HepG2 (cell line): ENCODE measurements around the gene BLVRA. TPM values are rescaled to one million over a fixed set of nuclear protein-coding genes. Genes with fewer than 3 reads are reported as not detected.
"Not testable (repeated sequence)": the region's sequence is repeated elsewhere in the genome, so short reads cannot be mapped to it uniquely, and the experiment has no call there.

Source experiments
- ATAC-seq: fragments of 200-7000 bp; cut with Tn5 transposase; 3 replicates; pipeline ENCODE4 v1.9.1; 2020; ENCODE audit warnings: mild to moderate bottlenecking, moderate library complexity
- BruUV-seq: library from RNA; stranded (reverse); fragments of 400-500 nt; replicated peaks from 2 replicates; lab custom pipeline; 2021; lab: Mats Ljungman, UMichigan
- CTCF ChIA-PET: fragments of 300-600 bp; formaldehyde crosslinking; extraction: SDS; loops from one replicate; lab custom pipeline; 2021; ENCODE audit warnings: low total read pairs, inconsistent platforms, low intra/inter-chr PET ratio; lab: Yijun Ruan, JAX
- POLR2A ChIA-PET: fragments of 350-600 bp; sonication (Branson Sonifier 250); formaldehyde crosslinking; loops from one replicate; lab custom pipeline; 2020; ENCODE audit warnings: antibody characterized with exemption, inconsistent platforms; lab: Yijun Ruan, JAX
- DNase-seq: peaks from one replicate; pipeline ENCODE4 v3.0.0-alpha.2; 2015; ENCODE audit warnings: low spot score
- FAIRE-seq: peaks from 3 replicates; lab custom pipeline; 2011; peaks lifted over from hg19 to GRCh38; lab: Jason Lieb, UNC
- H2AFZ ChIP-seq: one replicate; pipeline ENCODE4 v1.6.1; 2011; ENCODE audit warnings: low read length, inconsistent platforms
- H3K27ac ChIP-seq: fragments of 300-600 bp; 3 replicates; pipeline ENCODE4 v1.8.0; 2011; ENCODE audit warnings: mixed run types, mild to moderate bottlenecking, mixed read lengths, low read length, inconsistent platforms; ENCODE audit not compliant: insufficient read depth; ENCODE audit errors: extremely low read length
- H3K27me3 ChIP-seq, 2 experiments: fragments of 200-600 bp in 1 of 2; 2 replicates in 1 of 2; 3 replicates in 1 of 2; pipeline versions ENCODE4 v1.6.0 to v1.8.0; 2011; ENCODE audit warnings: low read length in 2 of 2, mild to moderate bottlenecking in 2 of 2, moderate library complexity in 2 of 2, inconsistent platforms in 1 of 2; ENCODE audit not compliant: insufficient read depth in 2 of 2, control insufficient read depth in 1 of 2
- H3K36me3 ChIP-seq, 2 experiments: fragments of 200-600 bp in 1 of 2; replicated peaks in 1 of 2; 2 replicates in 1 of 2; 3 replicates in 1 of 2; pipeline versions ENCODE4 v1.5.1 to v1.8.0; 2011; ENCODE audit warnings: low read length in 2 of 2, inconsistent platforms in 1 of 2; ENCODE audit not compliant: insufficient read depth in 2 of 2, control insufficient read depth in 1 of 2
- H3K4me1 ChIP-seq: 2 replicates; pipeline ENCODE4 v1.5.1; 2012; ENCODE audit warnings: low read length, inconsistent platforms; ENCODE audit not compliant: insufficient read depth
- H3K4me2 ChIP-seq: 2 replicates; pipeline ENCODE4 v1.6.0; 2011; ENCODE audit warnings: low read depth, low read length, inconsistent platforms
- H3K4me3 ChIP-seq, 3 experiments: fragments of 200-600 bp in 1 of 3; sonication (generic), shearing (Covaris generic) in 1 of 3; replicated peaks in 1 of 3; 2 replicates each; pipeline ENCODE4 v1.5.1; 2011 to 2016; ENCODE audit warnings: low read length in 3 of 3, inconsistent platforms in 2 of 3, low read depth in 2 of 3, mild to moderate bottlenecking in 2 of 3, control low read depth in 1 of 3, mixed read lengths in 1 of 3; ENCODE audit not compliant: insufficient read depth in 1 of 3
- H3K79me2 ChIP-seq: one replicate; pipeline ENCODE4 v1.6.1; 2011; ENCODE audit warnings: low read length, inconsistent platforms; ENCODE audit not compliant: insufficient read depth
- H3K9ac ChIP-seq: 2 replicates; pipeline ENCODE4 v1.6.0; 2011; ENCODE audit warnings: mild to moderate bottlenecking, low read depth, low read length, inconsistent platforms; ENCODE audit not compliant: insufficient read depth
- H3K9me3 ChIP-seq: 2 replicates; pipeline ENCODE4 v1.5.1; 2012; ENCODE audit warnings: mild to moderate bottlenecking, low read length
- H4K20me1 ChIP-seq: 2 replicates; pipeline ENCODE4 v1.6.0; 2011; ENCODE audit warnings: inconsistent platforms, mild to moderate bottlenecking, low read length, moderate library complexity; ENCODE audit not compliant: insufficient read depth
- RAD21 ChIP-seq: fragments of 450-650 bp; formaldehyde crosslinking; IDR thresholded peaks from 2 replicates; pipeline ENCODE4 v1.5.0; 2020; ENCODE audit warnings: mild to moderate bottlenecking
- SMC3 ChIP-seq: IDR thresholded peaks from 2 replicates; pipeline ENCODE4 v1.6.1; 2011; ENCODE audit warnings: low read length, improper control_type of control experiment
- STAG1 ChIP-seq: sonication (generic); formaldehyde crosslinking; IDR thresholded peaks from 2 replicates; pipeline ENCODE4 v1.4.0; 2020; ENCODE audit warnings: missing genetic modification reagents
- ZBTB37 ChIP-seq: sonication (generic); formaldehyde crosslinking; IDR thresholded peaks from 2 replicates; pipeline ENCODE4 v1.4.0; 2020; ENCODE audit warnings: mild to moderate bottlenecking, missing genetic modification reagents
- WGBS: methylation state at CpG from one replicate; pipeline ENCODE4 v1.1.6; 2017; ENCODE audit warnings: low lambda C conversion rate; 5-methylcytosine and 5-hydroxymethylcytosine counted together
- in situ Hi-C: cut with HindIII; loops from 2 replicates; pipeline ENCODE4 v1.10.0; 2017; ENCODE audit warnings: low pct_unique_long_range_greater_than_20kb; ENCODE audit not compliant: extremely low pct_ligation_motif_present
- intact Hi-C: fragments of 100-400 bp; cut with micrococcal nuclease; formaldehyde crosslinking; loops from one replicate; pipeline ENCODE4 v1.10.0; 2022; ENCODE audit not compliant: unreplicated experiment
- polyA plus RNA-seq, 8 experiments: library from polyadenylated mRNA; depleted of rRNA in 3 of 8; stranded (reverse) in 7 of 8; unstranded in 1 of 8; fragments of >200 nt; fragmentation: Illumina TruSeq in 4 of 8; extraction: Trizol in 4 of 8; gene quantifications; 2 replicates each; pipeline versions ENCODE4 v1.2.1 to v1.2.3, GENCODE V29; 2011 to 2016; ENCODE audit warnings: low read depth in 4 of 8, missing spikeins in 1 of 8, mixed read lengths in 1 of 8; ENCODE audit not compliant: insufficient read depth in 1 of 8
- total RNA-seq, 5 experiments: library from RNA; depleted of rRNA; stranded (reverse); fragments of >200 nt; fragmentation: Illumina TruSeq; extraction: Trizol; gene quantifications; 2 replicates each; pipeline ENCODE4 v1.2.3, GENCODE V29; 2016; ENCODE audit warnings: low read depth in 1 of 5
- TF ChIP-seq, protein P1 (sequence below): sonication (generic); formaldehyde crosslinking; IDR thresholded peaks from 2 replicates; pipeline ENCODE4 v1.5.0; 2020; ENCODE audit warnings: mild to moderate bottlenecking, missing genetic modification reagents, moderate library complexity
- TF ChIP-seq, protein P2 (sequence below): sonication (generic); formaldehyde crosslinking; IDR thresholded peaks from 2 replicates; pipeline ENCODE4 v1.4.0; 2020; ENCODE audit warnings: missing genetic modification reagents
- TF ChIP-seq, protein P3 (sequence below): IDR thresholded peaks from 2 replicates; pipeline ENCODE4 v1.6.1; 2018; ENCODE audit warnings: missing genetic modification reagents, mild to moderate bottlenecking, missing compliant biosample characterization

The BLVRA gene
- total and polyA plus RNA-seq, 2 of the 13 experiments (the other 11 are each of a cell fraction or from before 2014, with no cell fraction given) = 39.2 to 64.2 TPM

- FAIRE-seq = peak; percentile 34
- H2AFZ ChIP-seq, H3K9ac ChIP-seq, H3K9me3 ChIP-seq, H3K27me3 ChIP-seq, in situ Hi-C loops, H3K4me2 ChIP-seq, H3K4me3 ChIP-seq, H4K20me1 ChIP-seq, H3K27ac ChIP-seq, H3K79me2 ChIP-seq, BruUV-seq: not testable (repeated sequence)
- intact Hi-C loops = loop anchor here (1.0 to 5.0 kb wide), 3 partner anchors 53 to 90 kb away; partner anchors contain the start of genes BLVRA and COA1
- H3K4me1 ChIP-seq = peaks cover 12% of the 10 kb centered on the region
- DNase-seq = peak; percentile 47
- TF ChIP-seq, protein P1, sequence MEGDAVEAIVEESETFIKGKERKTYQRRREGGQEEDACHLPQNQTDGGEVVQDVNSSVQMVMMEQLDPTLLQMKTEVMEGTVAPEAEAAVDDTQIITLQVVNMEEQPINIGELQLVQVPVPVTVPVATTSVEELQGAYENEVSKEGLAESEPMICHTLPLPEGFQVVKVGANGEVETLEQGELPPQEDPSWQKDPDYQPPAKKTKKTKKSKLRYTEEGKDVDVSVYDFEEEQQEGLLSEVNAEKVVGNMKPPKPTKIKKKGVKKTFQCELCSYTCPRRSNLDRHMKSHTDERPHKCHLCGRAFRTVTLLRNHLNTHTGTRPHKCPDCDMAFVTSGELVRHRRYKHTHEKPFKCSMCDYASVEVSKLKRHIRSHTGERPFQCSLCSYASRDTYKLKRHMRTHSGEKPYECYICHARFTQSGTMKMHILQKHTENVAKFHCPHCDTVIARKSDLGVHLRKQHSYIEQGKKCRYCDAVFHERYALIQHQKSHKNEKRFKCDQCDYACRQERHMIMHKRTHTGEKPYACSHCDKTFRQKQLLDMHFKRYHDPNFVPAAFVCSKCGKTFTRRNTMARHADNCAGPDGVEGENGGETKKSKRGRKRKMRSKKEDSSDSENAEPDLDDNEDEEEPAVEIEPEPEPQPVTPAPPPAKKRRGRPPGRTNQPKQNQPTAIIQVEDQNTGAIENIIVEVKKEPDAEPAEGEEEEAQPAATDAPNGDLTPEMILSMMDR = peak; percentile 74
- TF ChIP-seq RAD21 (CRISPR knock-in tag) (peak; percentile 64; the same call in 1 of the 2 replicates), STAG1 (CRISPR knock-in tag) (peak; percentile 72), SMC3 (peak; percentile 71), ZBTB37 (CRISPR knock-in tag) (peak; percentile 75; the same call in 1 of the 2 replicates)
- TF ChIP-seq, protein P2, sequence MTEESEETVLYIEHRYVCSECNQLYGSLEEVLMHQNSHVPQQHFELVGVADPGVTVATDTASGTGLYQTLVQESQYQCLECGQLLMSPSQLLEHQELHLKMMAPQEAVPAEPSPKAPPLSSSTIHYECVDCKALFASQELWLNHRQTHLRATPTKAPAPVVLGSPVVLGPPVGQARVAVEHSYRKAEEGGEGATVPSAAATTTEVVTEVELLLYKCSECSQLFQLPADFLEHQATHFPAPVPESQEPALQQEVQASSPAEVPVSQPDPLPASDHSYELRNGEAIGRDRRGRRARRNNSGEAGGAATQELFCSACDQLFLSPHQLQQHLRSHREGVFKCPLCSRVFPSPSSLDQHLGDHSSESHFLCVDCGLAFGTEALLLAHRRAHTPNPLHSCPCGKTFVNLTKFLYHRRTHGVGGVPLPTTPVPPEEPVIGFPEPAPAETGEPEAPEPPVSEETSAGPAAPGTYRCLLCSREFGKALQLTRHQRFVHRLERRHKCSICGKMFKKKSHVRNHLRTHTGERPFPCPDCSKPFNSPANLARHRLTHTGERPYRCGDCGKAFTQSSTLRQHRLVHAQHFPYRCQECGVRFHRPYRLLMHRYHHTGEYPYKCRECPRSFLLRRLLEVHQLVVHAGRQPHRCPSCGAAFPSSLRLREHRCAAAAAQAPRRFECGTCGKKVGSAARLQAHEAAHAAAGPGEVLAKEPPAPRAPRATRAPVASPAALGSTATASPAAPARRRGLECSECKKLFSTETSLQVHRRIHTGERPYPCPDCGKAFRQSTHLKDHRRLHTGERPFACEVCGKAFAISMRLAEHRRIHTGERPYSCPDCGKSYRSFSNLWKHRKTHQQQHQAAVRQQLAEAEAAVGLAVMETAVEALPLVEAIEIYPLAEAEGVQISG (CRISPR knock-in tag) = peak; percentile 51; the same call in 1 of the 2 replicates
- TF ChIP-seq, protein P3, sequence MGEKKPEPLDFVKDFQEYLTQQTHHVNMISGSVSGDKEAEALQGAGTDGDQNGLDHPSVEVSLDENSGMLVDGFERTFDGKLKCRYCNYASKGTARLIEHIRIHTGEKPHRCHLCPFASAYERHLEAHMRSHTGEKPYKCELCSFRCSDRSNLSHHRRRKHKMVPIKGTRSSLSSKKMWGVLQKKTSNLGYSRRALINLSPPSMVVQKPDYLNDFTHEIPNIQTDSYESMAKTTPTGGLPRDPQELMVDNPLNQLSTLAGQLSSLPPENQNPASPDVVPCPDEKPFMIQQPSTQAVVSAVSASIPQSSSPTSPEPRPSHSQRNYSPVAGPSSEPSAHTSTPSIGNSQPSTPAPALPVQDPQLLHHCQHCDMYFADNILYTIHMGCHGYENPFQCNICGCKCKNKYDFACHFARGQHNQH (CRISPR knock-in tag) = peak; percentile 70; the same call in 1 of the 2 replicates
- CTCF ChIA-PET = interaction anchor here (1.2 to 2.1 kb wide), 4 partner anchors 29 to 228 kb away, joined by 3 to 9 read pairs (median 6); partner anchors contain the start of genes COA1 and STK17A
- H3K36me3 ChIP-seq = peaks cover 5 to 18% of the 10 kb centered on the region in 2 experiments; a peak in 3 of 5 replicates
- ATAC-seq = peak; percentile 89
- POLR2A ChIA-PET = interaction anchor here (1.0 kb wide), 1 partner anchor 227 kb away, joined by 3 read pairs; the partner anchor contains the start of gene STK17A
- 66% methylated on average over 16 of the region's 16 CpGs for WGBS
These were observed 51.9 kb downstream of the BLVRA start for GRCh38 chr7:43810195-43810941.
